ENCODE results near the gene COL12A1. TPM values are rescaled to one million over a fixed set of nuclear protein-coding genes. Genes with fewer than 3 reads are reported as not detected.
A peak's percentile ranks its signal among the peaks of the same experiment; 100 is the strongest.

The COL12A1 gene
- polyA plus RNA-seq, 4 donors: 67.6 to 103 (median 80.6) TPM

GRCh38 chr6:75183099-75183541, 22.7 kb downstream of the COL12A1 start:
- DNase-seq (ENCODE audit: low read depth in 4 of 4, low spot score in 2 of 4): no peak

GRCh38 chr6:75180864-75181263, 25.0 kb downstream of the COL12A1 start:
- DNase-seq (ENCODE audit: low read depth in 4 of 4, low spot score in 2 of 4): no peak

GRCh38 chr6:75178757-75179156, 27.1 kb downstream of the COL12A1 start:
- DNase-seq (ENCODE audit: low read depth in 4 of 4, low spot score in 2 of 4): no peak

- no peak for DNase-seq (ENCODE audit: low read depth in 4 of 4, low spot score in 2 of 4)
Observed at GRCh38 chr6:75176076-75176582, 29.7 kb downstream of the COL12A1 start.

GRCh38 chr6:75171986-75172385, 33.9 kb downstream of the COL12A1 start:
- no peak for DNase-seq (ENCODE audit: low read depth in 4 of 4, low spot score in 2 of 4)

GRCh38 chr6:75171567-75171966, 34.3 kb downstream of the COL12A1 start:
- no peak for DNase-seq (ENCODE audit: low read depth in 4 of 4, low spot score in 2 of 4)

GRCh38 chr6:75170691-75171560, 34.9 kb downstream of the COL12A1 start:
- peak in 1 of 4 donors; percentile 41 for DNase-seq (ENCODE audit: low read depth in 4 of 4, low spot score in 2 of 4)

- no peak for DNase-seq (ENCODE audit: low read depth in 4 of 4, low spot score in 2 of 4)
Observed at GRCh38 chr6:75169689-75170586, 35.9 kb downstream of the COL12A1 start.

- DNase-seq (ENCODE audit: low read depth in 4 of 4, low spot score in 2 of 4): no peak
Observed at GRCh38 chr6:75167851-75168250, 38.0 kb downstream of the COL12A1 start.

- DNase-seq (ENCODE audit: low read depth in 4 of 4, low spot score in 2 of 4): no peak
Observed at GRCh38 chr6:75167325-75167724, 38.5 kb downstream of the COL12A1 start.

- DNase-seq (ENCODE audit: low read depth in 4 of 4, low spot score in 2 of 4): no peak
Observed at GRCh38 chr6:75166773-75167172, 39.1 kb downstream of the COL12A1 start.

GRCh38 chr6:75166236-75166635, 39.6 kb downstream of the COL12A1 start:
- no peak for DNase-seq (ENCODE audit: low read depth in 4 of 4, low spot score in 2 of 4)

GRCh38 chr6:75158176-75158575, 47.7 kb downstream of the COL12A1 start:
- DNase-seq (ENCODE audit: low read depth in 4 of 4, low spot score in 2 of 4): no peak

- no peak for DNase-seq (ENCODE audit: low read depth in 4 of 4, low spot score in 2 of 4)
Observed at GRCh38 chr6:75157336-75157735, 48.5 kb downstream of the COL12A1 start.

GRCh38 chr6:75156186-75156878, 49.5 kb downstream of the COL12A1 start:
- no peak for DNase-seq (ENCODE audit: low read depth in 4 of 4, low spot score in 2 of 4)

- no peak for DNase-seq (ENCODE audit: low read depth in 4 of 4, low spot score in 2 of 4)
Observed at GRCh38 chr6:75155631-75156030, 50.2 kb downstream of the COL12A1 start.

GRCh38 chr6:75154973-75155372, 50.9 kb downstream of the COL12A1 start:
- DNase-seq (ENCODE audit: low read depth in 4 of 4, low spot score in 2 of 4): no peak

- no peak for DNase-seq (ENCODE audit: low read depth in 4 of 4, low spot score in 2 of 4)
Observed at GRCh38 chr6:75150685-75151412, 55.0 kb downstream of the COL12A1 start.

GRCh38 chr6:75149696-75150095, 56.2 kb downstream of the COL12A1 start:
- no peak for DNase-seq (ENCODE audit: low read depth in 4 of 4, low spot score in 2 of 4)

- DNase-seq (ENCODE audit: low read depth in 4 of 4, low spot score in 2 of 4): no peak
Observed at GRCh38 chr6:75149240-75149639, 56.6 kb downstream of the COL12A1 start.
